HepG2 (cell line): ENCODE measurements around the gene TMEM59. TPM values are rescaled to one million over a fixed set of nuclear protein-coding genes. Genes with fewer than 3 reads are reported as not detected.

Experiments
- ATAC-seq: fragments of 200-7000 bp; cut with Tn5 transposase; 3 replicates; pipeline ENCODE4 v1.9.1; 2020; ENCODE audit warnings: mild to moderate bottlenecking, moderate library complexity
- BruUV-seq: library from RNA; stranded (reverse); fragments of 400-500 nt; replicated peaks from 2 replicates; lab custom pipeline; 2021; lab: Mats Ljungman, UMichigan
- CTCF ChIA-PET: fragments of 300-600 bp; formaldehyde crosslinking; extraction: SDS; loops from one replicate; lab custom pipeline; 2021; ENCODE audit warnings: low total read pairs, inconsistent platforms, low intra/inter-chr PET ratio; lab: Yijun Ruan, JAX
- POLR2A ChIA-PET: fragments of 350-600 bp; sonication (Branson Sonifier 250); formaldehyde crosslinking; loops from one replicate; lab custom pipeline; 2020; ENCODE audit warnings: antibody characterized with exemption, inconsistent platforms; lab: Yijun Ruan, JAX
- DNase-seq: peaks from one replicate; pipeline ENCODE4 v3.0.0-alpha.2; 2015; ENCODE audit warnings: low spot score
- FAIRE-seq: peaks from 3 replicates; lab custom pipeline; 2011; peaks lifted over from hg19 to GRCh38; lab: Jason Lieb, UNC
- H2AFZ ChIP-seq: one replicate; pipeline ENCODE4 v1.6.1; 2011; ENCODE audit warnings: low read length, inconsistent platforms
- H3K27ac ChIP-seq: fragments of 300-600 bp; 3 replicates; pipeline ENCODE4 v1.8.0; 2011; ENCODE audit warnings: mixed run types, mild to moderate bottlenecking, mixed read lengths, low read length, inconsistent platforms; ENCODE audit not compliant: insufficient read depth; ENCODE audit errors: extremely low read length
- H3K27me3 ChIP-seq, 2 experiments: fragments of 200-600 bp in 1 of 2; 2 replicates in 1 of 2; 3 replicates in 1 of 2; pipeline versions ENCODE4 v1.6.0 to v1.8.0; 2011; ENCODE audit warnings: low read length in 2 of 2, mild to moderate bottlenecking in 2 of 2, moderate library complexity in 2 of 2, inconsistent platforms in 1 of 2; ENCODE audit not compliant: insufficient read depth in 2 of 2, control insufficient read depth in 1 of 2
- H3K36me3 ChIP-seq, 2 experiments: fragments of 200-600 bp in 1 of 2; replicated peaks in 1 of 2; 2 replicates in 1 of 2; 3 replicates in 1 of 2; pipeline versions ENCODE4 v1.5.1 to v1.8.0; 2011; ENCODE audit warnings: low read length in 2 of 2, inconsistent platforms in 1 of 2; ENCODE audit not compliant: insufficient read depth in 2 of 2, control insufficient read depth in 1 of 2
- H3K4me1 ChIP-seq: 2 replicates; pipeline ENCODE4 v1.5.1; 2012; ENCODE audit warnings: low read length, inconsistent platforms; ENCODE audit not compliant: insufficient read depth
- H3K4me2 ChIP-seq: 2 replicates; pipeline ENCODE4 v1.6.0; 2011; ENCODE audit warnings: low read depth, low read length, inconsistent platforms
- H3K4me3 ChIP-seq, 3 experiments: fragments of 200-600 bp in 1 of 3; sonication (generic), shearing (Covaris generic) in 1 of 3; replicated peaks in 1 of 3; 2 replicates each; pipeline ENCODE4 v1.5.1; 2011 to 2016; ENCODE audit warnings: low read length in 3 of 3, inconsistent platforms in 2 of 3, low read depth in 2 of 3, mild to moderate bottlenecking in 2 of 3, control low read depth in 1 of 3, mixed read lengths in 1 of 3; ENCODE audit not compliant: insufficient read depth in 1 of 3
- H3K79me2 ChIP-seq: one replicate; pipeline ENCODE4 v1.6.1; 2011; ENCODE audit warnings: low read length, inconsistent platforms; ENCODE audit not compliant: insufficient read depth
- H3K9ac ChIP-seq: 2 replicates; pipeline ENCODE4 v1.6.0; 2011; ENCODE audit warnings: mild to moderate bottlenecking, low read depth, low read length, inconsistent platforms; ENCODE audit not compliant: insufficient read depth
- H3K9me3 ChIP-seq: 2 replicates; pipeline ENCODE4 v1.5.1; 2012; ENCODE audit warnings: mild to moderate bottlenecking, low read length
- H4K20me1 ChIP-seq: 2 replicates; pipeline ENCODE4 v1.6.0; 2011; ENCODE audit warnings: inconsistent platforms, mild to moderate bottlenecking, low read length, moderate library complexity; ENCODE audit not compliant: insufficient read depth
- LRRFIP1 ChIP-seq: sonication (generic); formaldehyde crosslinking; conservative IDR thresholded peaks from 2 replicates; pipeline ENCODE4 v1.4.0; 2020; ENCODE audit warnings: missing genetic modification reagents
- PHF8 ChIP-seq: sonication (generic); formaldehyde crosslinking; IDR thresholded peaks from 2 replicates; pipeline ENCODE4 v1.5.0; 2020; ENCODE audit warnings: missing genetic modification reagents
- ZSCAN31 ChIP-seq: sonication (generic); formaldehyde crosslinking; IDR thresholded peaks from 2 replicates; pipeline ENCODE4 v1.5.0; 2020; ENCODE audit warnings: low read depth, mild to moderate bottlenecking, missing genetic modification reagents
- WGBS: methylation state at CpG from one replicate; pipeline ENCODE4 v1.1.6; 2017; ENCODE audit warnings: low lambda C conversion rate; 5-methylcytosine and 5-hydroxymethylcytosine counted together
- in situ Hi-C: cut with HindIII; loops from 2 replicates; pipeline ENCODE4 v1.10.0; 2017; ENCODE audit warnings: low pct_unique_long_range_greater_than_20kb; ENCODE audit not compliant: extremely low pct_ligation_motif_present
- intact Hi-C: fragments of 100-400 bp; cut with micrococcal nuclease; formaldehyde crosslinking; loops from one replicate; pipeline ENCODE4 v1.10.0; 2022; ENCODE audit not compliant: unreplicated experiment
- polyA plus RNA-seq, 8 experiments: library from polyadenylated mRNA; depleted of rRNA in 3 of 8; stranded (reverse) in 7 of 8; unstranded in 1 of 8; fragments of >200 nt; fragmentation: Illumina TruSeq in 4 of 8; extraction: Trizol in 4 of 8; gene quantifications; 2 replicates each; pipeline versions ENCODE4 v1.2.1 to v1.2.3, GENCODE V29; 2011 to 2016; ENCODE audit warnings: low read depth in 4 of 8, missing spikeins in 1 of 8, mixed read lengths in 1 of 8; ENCODE audit not compliant: insufficient read depth in 1 of 8
- total RNA-seq, 5 experiments: library from RNA; depleted of rRNA; stranded (reverse); fragments of >200 nt; fragmentation: Illumina TruSeq; extraction: Trizol; gene quantifications; 2 replicates each; pipeline ENCODE4 v1.2.3, GENCODE V29; 2016; ENCODE audit warnings: low read depth in 1 of 5
- TF ChIP-seq, protein P1 (sequence below): sonication (generic); formaldehyde crosslinking; IDR thresholded peaks from 2 replicates; pipeline ENCODE4 v1.9.0; 2021; ENCODE audit warnings: missing genetic modification reagents, borderline replicate concordance

The TMEM59 gene
- total and polyA plus RNA-seq, 2 of the 13 experiments (the other 11 are each of a cell fraction or from before 2014, with no cell fraction given): 147 to 363 TPM

- Histone ChIP-seq H3K27ac (no peak overlapping the region), H3K36me3 (peaks cover 6 to 51% of the 10 kb centered on the region in 2 experiments), H3K9me3 (no peaks in the 10 kb centered on the region), H3K79me2 (peaks cover 16% of the 10 kb centered on the region), H3K4me1 (peaks cover 4% of the 10 kb centered on the region; the same call in 1 of the 2 replicates), H4K20me1 (no peaks in the 10 kb centered on the region), H3K4me2 (no peak overlapping the region), H3K4me3 (no peak overlapping the region), H2AFZ (no peak overlapping the region), H3K9ac (no peak overlapping the region), H3K27me3 (no peaks in the 10 kb centered on the region)
- ATAC-seq (no peak), DNase-seq (no peak), FAIRE-seq (no peak)
- TF ChIP-seq PHF8 (CRISPR knock-in tag): no peak
- TF ChIP-seq, protein P1, sequence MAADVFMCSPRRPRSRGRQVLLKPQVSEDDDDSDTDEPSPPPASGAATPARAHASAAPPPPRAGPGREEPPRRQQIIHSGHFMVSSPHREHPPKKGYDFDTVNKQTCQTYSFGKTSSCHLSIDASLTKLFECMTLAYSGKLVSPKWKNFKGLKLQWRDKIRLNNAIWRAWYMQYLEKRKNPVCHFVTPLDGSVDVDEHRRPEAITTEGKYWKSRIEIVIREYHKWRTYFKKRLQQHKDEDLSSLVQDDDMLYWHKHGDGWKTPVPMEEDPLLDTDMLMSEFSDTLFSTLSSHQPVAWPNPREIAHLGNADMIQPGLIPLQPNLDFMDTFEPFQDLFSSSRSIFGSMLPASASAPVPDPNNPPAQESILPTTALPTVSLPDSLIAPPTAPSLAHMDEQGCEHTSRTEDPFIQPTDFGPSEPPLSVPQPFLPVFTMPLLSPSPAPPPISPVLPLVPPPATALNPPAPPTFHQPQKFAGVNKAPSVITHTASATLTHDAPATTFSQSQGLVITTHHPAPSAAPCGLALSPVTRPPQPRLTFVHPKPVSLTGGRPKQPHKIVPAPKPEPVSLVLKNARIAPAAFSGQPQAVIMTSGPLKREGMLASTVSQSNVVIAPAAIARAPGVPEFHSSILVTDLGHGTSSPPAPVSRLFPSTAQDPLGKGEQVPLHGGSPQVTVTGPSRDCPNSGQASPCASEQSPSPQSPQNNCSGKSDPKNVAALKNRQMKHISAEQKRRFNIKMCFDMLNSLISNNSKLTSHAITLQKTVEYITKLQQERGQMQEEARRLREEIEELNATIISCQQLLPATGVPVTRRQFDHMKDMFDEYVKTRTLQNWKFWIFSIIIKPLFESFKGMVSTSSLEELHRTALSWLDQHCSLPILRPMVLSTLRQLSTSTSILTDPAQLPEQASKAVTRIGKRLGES (CRISPR knock-in tag): no peak
- no peak for TF ChIP-seq LRRFIP1 (CRISPR knock-in tag)
- TF ChIP-seq ZSCAN31 (CRISPR knock-in tag): no peak
- 47% methylated on average over 1 of the region's 1 CpG for WGBS
- no TSS peak for BruUV-seq
- in situ Hi-C loops: no loop called here
- intact Hi-C loops: no loop called here
- POLR2A ChIA-PET: interaction anchor here (1.6 kb wide), 1 partner anchor 10 kb away, joined by 5 read pairs; the partner anchor contains the start of gene TMEM59
- CTCF ChIA-PET: no interaction called here
These were observed 11.2 kb downstream of the TMEM59 start for GRCh38 chr1:54041806-54042205.
